ENCODE data around the gene SFRP2.

SFRP2 gene

DNA sequence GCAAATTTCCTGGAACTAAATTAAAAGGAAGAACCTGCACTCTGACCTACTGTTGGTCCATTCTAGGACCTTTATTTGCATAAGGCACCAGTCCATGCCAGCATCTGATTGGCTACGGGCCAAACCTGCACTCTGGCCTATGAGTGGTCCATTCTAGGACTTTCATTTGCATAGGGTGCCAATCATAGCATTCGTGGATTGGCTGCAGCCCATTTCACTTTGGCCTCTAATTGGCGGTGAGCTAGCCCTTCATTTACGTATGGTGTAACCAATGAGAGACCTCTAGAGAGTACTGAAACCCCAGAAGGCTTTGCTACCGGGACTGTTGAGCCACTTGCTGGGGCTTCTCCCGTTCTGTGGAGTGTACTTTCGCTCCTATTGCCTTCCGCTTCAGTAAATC, 23.0 kb downstream of the SFRP2 start:
- peaks cover 3% of the 10 kb centered on the region for H3K9me3 ChIP-seq (ENCODE audit: control insufficient read depth, low read length)
- no peak overlapping the region for H3K9ac ChIP-seq (ENCODE audit: low read length)
- no peaks in the 10 kb centered on the region for H3K36me3 ChIP-seq (ENCODE audit: control insufficient read depth, insufficient read depth, low read length, severe bottlenecking)
- peaks cover 12% of the 10 kb centered on the region for H3K27me3 ChIP-seq (replicated peaks; ENCODE audit: control insufficient read depth, insufficient read depth, low read length)
- H3K4me3 ChIP-seq (ENCODE audit: low read length) = no peak overlapping the region
- H3K4me1 ChIP-seq (ENCODE audit: control insufficient read depth, insufficient read depth, low read length) = peaks cover 8% of the 10 kb centered on the region
- DNase-seq (ENCODE audit: low read depth) = no peak

DNA sequence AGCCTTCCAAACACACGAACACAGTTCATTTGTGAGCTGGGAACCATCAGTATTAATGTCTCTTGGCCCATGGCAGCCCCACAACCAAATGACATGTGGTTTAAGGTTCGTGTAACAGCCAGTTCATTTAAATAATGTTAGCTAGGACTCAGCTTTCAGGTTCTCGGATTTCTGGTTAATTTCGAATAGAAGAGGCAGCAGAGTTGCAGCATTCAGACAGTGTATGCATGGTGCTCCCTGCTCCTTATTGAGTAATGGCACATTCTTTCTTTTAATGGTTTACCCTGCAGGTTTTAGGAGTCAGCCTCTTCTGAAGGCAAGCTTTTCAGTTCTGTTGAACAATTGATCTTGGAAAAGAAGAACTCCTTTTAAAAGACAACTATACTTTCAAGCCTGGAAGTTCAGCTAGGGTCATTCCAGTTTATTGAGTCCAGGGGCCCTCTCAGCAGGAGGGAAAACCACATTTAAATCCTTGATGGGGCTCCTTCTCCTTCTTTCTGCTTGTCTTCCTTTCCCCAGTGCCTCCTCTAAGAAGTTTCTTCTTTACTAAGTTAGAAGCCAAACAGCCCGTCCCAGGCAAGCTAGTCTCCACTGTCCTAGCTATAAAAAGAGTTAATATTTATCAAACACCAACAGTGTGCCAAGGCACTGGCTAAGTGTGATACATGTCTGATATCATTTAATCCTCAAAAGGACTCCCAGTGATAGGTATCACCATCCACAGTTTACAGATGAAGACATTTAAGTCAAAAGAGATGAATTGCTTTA, 24.1 kb downstream of the SFRP2 start:
- peaks cover 19% of the 10 kb centered on the region for H3K27me3 ChIP-seq (replicated peaks; ENCODE audit: control insufficient read depth, insufficient read depth, low read length)
- H3K4me3 ChIP-seq (ENCODE audit: low read length) = no peak overlapping the region
- H3K4me1 ChIP-seq (ENCODE audit: control insufficient read depth, insufficient read depth, low read length) = peaks cover 3% of the 10 kb centered on the region
- no peak overlapping the region for H3K9ac ChIP-seq (ENCODE audit: low read length)
- DNase-seq (ENCODE audit: low read depth) = peak; percentile 79
- H3K9me3 ChIP-seq (ENCODE audit: control insufficient read depth, low read length) = peaks cover 3% of the 10 kb centered on the region
- no peaks in the 10 kb centered on the region for H3K36me3 ChIP-seq (ENCODE audit: control insufficient read depth, insufficient read depth, low read length, severe bottlenecking)

DNA sequence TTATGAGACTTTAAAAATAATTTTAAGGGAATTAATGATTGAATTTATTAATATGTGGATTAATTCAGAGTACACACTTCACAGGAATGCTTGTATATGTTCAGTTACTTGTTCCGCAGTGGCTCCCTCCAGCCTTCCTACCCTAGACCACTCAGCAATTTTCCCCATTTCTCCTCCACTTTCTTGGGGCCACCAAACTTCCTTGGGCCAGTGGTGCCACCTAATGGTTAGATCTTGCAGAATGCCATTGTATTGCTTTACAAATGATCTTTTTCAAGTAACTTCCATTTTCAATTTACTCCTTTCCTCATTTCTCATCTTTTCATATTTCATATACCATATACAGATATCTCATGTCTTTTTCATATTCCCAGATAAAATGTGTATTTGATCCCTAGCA, 25.5 kb downstream of the SFRP2 start:
- Histone ChIP-seq H3K4me3 (ENCODE audit: low read length) (no peak overlapping the region), H3K27me3 (replicated peaks; ENCODE audit: control insufficient read depth, insufficient read depth, low read length) (peaks cover 30% of the 10 kb centered on the region), H3K9me3 (ENCODE audit: control insufficient read depth, low read length) (peaks cover 3% of the 10 kb centered on the region), H3K9ac (ENCODE audit: low read length) (no peak overlapping the region), H3K4me1 (ENCODE audit: control insufficient read depth, insufficient read depth, low read length) (peaks cover 3% of the 10 kb centered on the region), H3K36me3 (ENCODE audit: control insufficient read depth, insufficient read depth, low read length, severe bottlenecking) (no peaks in the 10 kb centered on the region)
- peak; percentile 20 for DNase-seq (ENCODE audit: low read depth)

DNA sequence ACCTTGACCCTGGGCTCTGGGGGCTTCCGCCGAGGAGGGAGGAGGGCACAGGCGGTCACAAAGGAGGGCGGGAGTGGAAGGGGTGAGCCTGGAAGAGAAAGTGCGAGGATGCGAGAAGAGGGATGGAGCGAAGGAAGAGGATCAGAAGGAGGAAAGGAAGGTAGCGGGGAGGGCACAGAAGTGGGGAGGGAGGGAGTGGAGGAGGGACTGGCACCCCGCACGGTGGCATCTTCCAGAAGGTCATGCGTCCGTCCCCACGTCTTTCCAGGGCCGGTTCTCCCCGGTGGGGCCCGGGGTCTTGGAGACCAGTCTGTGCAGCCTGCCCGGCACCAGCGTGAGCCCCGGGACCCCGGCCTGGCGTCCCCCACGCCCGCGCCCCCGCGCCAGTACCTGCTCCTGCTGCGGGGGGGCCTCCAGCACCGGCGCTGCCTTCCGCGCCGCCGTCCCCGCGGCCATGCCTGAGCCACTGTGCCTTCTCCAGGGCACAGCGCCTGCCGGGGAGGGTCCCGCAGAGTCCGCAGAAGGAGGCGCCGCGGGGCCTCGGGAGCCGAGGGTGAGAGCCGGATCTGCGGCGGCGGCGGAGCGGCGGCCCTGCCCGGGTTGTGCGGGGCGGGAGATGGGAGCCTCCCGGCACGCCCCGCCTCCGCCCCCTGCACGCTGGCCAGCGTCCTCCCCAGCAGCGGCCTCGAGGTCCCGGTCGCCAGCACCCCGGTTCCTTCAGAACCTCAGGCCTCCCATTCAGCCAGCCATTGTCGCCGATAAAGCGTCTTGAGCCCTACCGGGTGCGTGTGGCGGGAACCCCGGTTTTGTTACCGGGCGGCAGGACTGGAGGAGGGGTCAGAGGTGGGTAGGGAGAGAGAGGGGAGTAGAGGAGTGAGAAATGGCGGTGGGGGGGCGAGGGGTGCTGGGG, 29.2 kb downstream of the SFRP2 start, which contains the start of gene RNF175:
TSS of gene RNF175 (minus strand) at position 618 of the 910 bp plus-strand sequence. CDS start at position 456, 162 bp downstream.
- DNase-seq (ENCODE audit: low read depth) = peak; percentile 56
- peaks cover 3% of the 10 kb centered on the region for H3K9me3 ChIP-seq (ENCODE audit: control insufficient read depth, low read length)
- peaks cover 3% of the 10 kb centered on the region for H3K4me1 ChIP-seq (ENCODE audit: control insufficient read depth, insufficient read depth, low read length)
- peak within 1 kb of the TSS; percentile 65 for H3K4me3 ChIP-seq (ENCODE audit: low read length)
- peaks cover 42% of the 10 kb centered on the region for H3K27me3 ChIP-seq (replicated peaks; ENCODE audit: control insufficient read depth, insufficient read depth, low read length)
- no peak within 1 kb of the TSS for H3K9ac ChIP-seq (ENCODE audit: low read length)
- H3K36me3 ChIP-seq (ENCODE audit: control insufficient read depth, insufficient read depth, low read length, severe bottlenecking) = no peaks in the 10 kb centered on the region

DNA sequence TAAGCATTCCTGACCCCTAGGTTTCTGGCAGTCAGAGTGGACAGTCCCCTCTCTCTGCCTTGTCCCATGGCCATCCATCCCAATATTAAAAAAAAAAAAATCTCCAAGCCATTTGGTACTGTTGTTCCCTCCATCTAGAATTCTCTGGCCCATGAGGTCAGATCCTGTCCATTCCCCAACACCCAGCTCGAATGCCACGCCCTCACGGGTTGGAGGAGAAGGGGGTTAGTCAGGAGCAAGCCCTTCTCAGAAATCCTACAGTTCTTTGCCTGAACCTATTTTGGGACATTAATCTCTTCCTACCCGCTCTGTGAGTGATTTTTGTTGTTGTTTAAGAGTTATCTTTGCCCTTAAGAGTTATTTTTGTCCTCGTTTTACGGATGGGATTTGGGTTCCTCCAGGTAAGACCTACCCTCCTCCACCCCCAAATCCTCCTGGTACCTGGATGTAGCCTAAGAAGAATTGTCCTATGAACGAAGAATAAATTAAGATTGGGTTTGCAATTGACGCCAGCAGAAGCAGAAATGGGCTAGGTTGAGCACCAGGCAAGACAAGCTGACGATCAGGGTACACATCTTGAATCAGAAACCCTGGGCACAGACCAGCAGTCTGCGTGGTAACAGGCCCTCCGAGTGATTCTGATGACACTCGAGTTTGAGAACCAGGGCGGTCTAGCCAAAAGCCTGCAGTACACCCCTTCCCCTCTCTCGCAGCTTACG, 30.0 kb downstream of the SFRP2 start:
- Histone ChIP-seq H3K4me1 (ENCODE audit: control insufficient read depth, insufficient read depth, low read length) (no peaks in the 10 kb centered on the region), H3K9me3 (ENCODE audit: control insufficient read depth, low read length) (peaks cover 3% of the 10 kb centered on the region), H3K27me3 (replicated peaks; ENCODE audit: control insufficient read depth, insufficient read depth, low read length) (peaks cover 42% of the 10 kb centered on the region), H3K9ac (ENCODE audit: low read length) (no peak overlapping the region), H3K36me3 (ENCODE audit: control insufficient read depth, insufficient read depth, low read length, severe bottlenecking) (no peaks in the 10 kb centered on the region), H3K4me3 (ENCODE audit: low read length) (peak overlapping the region; percentile 65)
- DNase-seq (ENCODE audit: low read depth) = no peak

DNA sequence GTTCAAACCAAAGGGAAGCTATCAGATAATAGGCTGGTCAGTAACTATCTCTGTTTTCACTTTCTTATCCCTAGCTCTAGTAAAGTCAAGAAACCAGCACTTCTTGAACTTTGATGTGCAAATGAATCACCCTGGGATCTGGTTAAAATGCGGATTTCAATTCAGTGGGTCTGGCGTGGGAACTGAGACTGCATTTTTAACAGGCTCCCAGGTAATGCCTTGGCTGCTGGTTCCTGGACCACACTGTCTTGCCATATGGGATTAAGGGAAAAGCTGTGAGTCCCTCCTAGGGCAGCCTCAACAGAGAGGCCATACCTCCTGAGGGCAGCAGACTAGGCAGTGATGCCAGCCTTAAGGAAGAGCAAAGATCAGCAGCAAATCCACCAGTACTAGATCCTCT, 30.7 kb downstream of the SFRP2 start:
- Histone ChIP-seq H3K4me1 (ENCODE audit: control insufficient read depth, insufficient read depth, low read length) (no peaks in the 10 kb centered on the region), H3K4me3 (ENCODE audit: low read length) (no peak overlapping the region), H3K9me3 (ENCODE audit: control insufficient read depth, low read length) (no peaks in the 10 kb centered on the region), H3K36me3 (ENCODE audit: control insufficient read depth, insufficient read depth, low read length, severe bottlenecking) (no peaks in the 10 kb centered on the region), H3K27me3 (replicated peaks; ENCODE audit: control insufficient read depth, insufficient read depth, low read length) (peaks cover 43% of the 10 kb centered on the region), H3K9ac (ENCODE audit: low read length) (no peak overlapping the region)
- DNase-seq (ENCODE audit: low read depth) = no peak

DNA sequence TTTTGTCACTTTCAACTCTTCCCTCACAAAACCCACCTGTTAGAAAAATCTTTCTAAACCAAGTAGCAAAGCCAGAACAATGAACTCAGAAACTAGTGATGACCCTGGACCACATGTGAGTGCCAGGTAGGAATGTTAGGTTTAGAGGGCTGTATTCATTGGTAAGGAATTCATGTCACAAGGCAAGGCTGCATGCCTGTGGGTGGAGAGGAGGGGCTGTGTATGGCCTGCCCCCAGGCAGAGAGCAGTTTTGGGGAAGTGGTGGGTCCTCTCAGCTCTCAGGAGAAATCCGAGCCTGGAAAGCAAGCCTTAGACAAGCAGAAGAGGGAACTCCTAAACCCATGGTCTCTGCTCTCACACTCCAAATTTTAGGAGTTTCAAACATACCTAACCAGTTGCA, 31.5 kb downstream of the SFRP2 start:
- Histone ChIP-seq H3K9me3 (ENCODE audit: control insufficient read depth, low read length) (no peaks in the 10 kb centered on the region), H3K9ac (ENCODE audit: low read length) (no peak overlapping the region), H3K36me3 (ENCODE audit: control insufficient read depth, insufficient read depth, low read length, severe bottlenecking) (no peaks in the 10 kb centered on the region), H3K27me3 (replicated peaks; ENCODE audit: control insufficient read depth, insufficient read depth, low read length) (peaks cover 46% of the 10 kb centered on the region), H3K4me3 (ENCODE audit: low read length) (no peak overlapping the region), H3K4me1 (ENCODE audit: control insufficient read depth, insufficient read depth, low read length) (no peaks in the 10 kb centered on the region)
- DNase-seq (ENCODE audit: low read depth) = no peak

DNA sequence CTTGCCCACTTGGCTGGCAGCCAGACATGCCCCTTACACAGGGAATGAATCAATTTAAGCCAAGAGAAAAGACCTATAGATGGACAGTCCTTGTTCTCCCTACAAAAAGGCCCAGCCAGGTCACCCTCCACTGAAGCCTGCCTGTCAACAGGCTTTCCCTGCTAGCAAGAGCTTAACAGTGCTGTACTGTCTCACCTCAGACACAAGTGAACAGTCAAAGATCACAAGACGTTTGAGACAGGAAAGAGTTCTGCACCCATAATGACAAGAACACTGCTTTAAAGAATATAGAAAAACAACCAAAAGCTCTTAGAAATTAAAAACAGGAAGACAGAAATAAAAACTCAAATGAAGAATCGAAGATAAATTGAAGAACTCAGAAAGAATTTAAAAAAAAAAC, 33.7 kb downstream of the SFRP2 start:
- H3K4me3 ChIP-seq (ENCODE audit: low read length) = no peak overlapping the region
- H3K36me3 ChIP-seq (ENCODE audit: control insufficient read depth, insufficient read depth, low read length, severe bottlenecking) = no peaks in the 10 kb centered on the region
- no peak for DNase-seq (ENCODE audit: low read depth)

DNA sequence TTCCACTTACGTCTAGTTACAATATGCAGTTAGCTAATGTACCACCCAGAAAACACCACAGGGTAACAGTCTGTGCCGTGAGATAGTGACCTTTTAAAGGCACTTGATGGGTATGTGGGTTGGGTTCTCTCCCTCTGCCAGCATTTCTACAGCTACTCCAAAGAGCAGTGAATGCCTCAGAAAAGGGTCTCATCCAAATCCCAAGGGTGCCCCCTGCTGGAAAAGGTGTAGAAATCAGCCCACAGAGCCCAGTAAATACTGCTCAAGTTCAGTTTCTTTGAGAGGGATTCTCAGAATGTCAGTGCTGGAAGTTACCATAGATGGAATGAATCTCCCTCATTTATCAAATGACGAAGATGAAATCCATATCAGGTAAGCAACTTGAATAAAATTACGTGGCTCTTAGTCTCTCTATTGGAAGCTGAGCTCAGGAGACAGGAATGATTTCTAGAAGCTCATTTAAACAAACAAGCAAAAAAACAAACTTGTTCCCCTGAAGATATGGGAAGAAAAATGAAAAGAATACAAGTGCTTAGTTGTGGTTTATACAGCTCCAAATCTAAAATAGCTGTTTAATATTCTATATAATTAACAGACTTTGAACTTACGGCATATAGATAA, 38.6 kb downstream of the SFRP2 start:
- peaks cover 11% of the 10 kb centered on the region for H3K4me1 ChIP-seq (ENCODE audit: control insufficient read depth, insufficient read depth, low read length)
- no peak overlapping the region for H3K9ac ChIP-seq (ENCODE audit: low read length)
- H3K9me3 ChIP-seq (ENCODE audit: control insufficient read depth, low read length) = no peaks in the 10 kb centered on the region
- peak; percentile 95 for DNase-seq (ENCODE audit: low read depth)
- no peak overlapping the region for H3K4me3 ChIP-seq (ENCODE audit: low read length)
- H3K27me3 ChIP-seq (replicated peaks; ENCODE audit: control insufficient read depth, insufficient read depth, low read length) = peaks cover 4% of the 10 kb centered on the region
- H3K36me3 ChIP-seq (ENCODE audit: control insufficient read depth, insufficient read depth, low read length, severe bottlenecking) = no peaks in the 10 kb centered on the region

More for the DNA sequence above, 33.7 kb downstream of the SFRP2 start:
- Histone ChIP-seq H3K4me1 (ENCODE audit: control insufficient read depth, insufficient read depth, low read length) (no peaks in the 10 kb centered on the region), H3K9ac (ENCODE audit: low read length) (no peak overlapping the region), H3K27me3 (replicated peaks; ENCODE audit: control insufficient read depth, insufficient read depth, low read length) (peaks cover 28% of the 10 kb centered on the region), H3K9me3 (ENCODE audit: control insufficient read depth, low read length) (no peaks in the 10 kb centered on the region)

DNA sequence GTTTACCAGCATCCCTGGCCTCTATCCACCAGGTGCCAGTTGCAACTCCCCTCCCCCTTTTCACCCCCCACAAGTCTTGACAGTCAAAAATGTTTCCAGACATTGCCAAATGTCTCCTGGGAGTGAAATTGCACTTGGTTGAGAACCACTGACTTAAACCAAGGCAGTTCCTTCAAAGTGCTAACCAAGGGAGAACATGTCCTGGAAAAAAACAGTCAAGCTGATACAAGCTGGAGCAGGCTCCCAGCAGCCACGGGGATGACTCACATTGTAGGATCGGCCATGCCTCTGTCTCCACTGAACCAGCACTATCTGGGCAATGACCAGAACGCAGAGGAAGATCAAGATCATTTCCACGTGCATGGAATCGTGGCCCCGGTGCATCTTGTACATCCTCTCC, 40.5 kb downstream of the SFRP2 start:
- DNase-seq (ENCODE audit: low read depth) = peak; percentile 86
- Histone ChIP-seq H3K9ac (ENCODE audit: low read length) (no peak overlapping the region), H3K4me1 (ENCODE audit: control insufficient read depth, insufficient read depth, low read length) (peaks cover 11% of the 10 kb centered on the region), H3K4me3 (ENCODE audit: low read length) (no peak overlapping the region), H3K36me3 (ENCODE audit: control insufficient read depth, insufficient read depth, low read length, severe bottlenecking) (no peaks in the 10 kb centered on the region), H3K27me3 (replicated peaks; ENCODE audit: control insufficient read depth, insufficient read depth, low read length) (peaks cover 4% of the 10 kb centered on the region), H3K9me3 (ENCODE audit: control insufficient read depth, low read length) (no peaks in the 10 kb centered on the region)
